Left ventricle myocardium inferior (tissue), 1 donor: ENCODE measurements around the gene MEGF11. TPM values are rescaled to one million over a fixed set of nuclear protein-coding genes. Genes with fewer than 3 reads are reported as not detected.

Source experiments
- DNase-seq: peaks from one replicate; pipeline ENCODE4 v3.0.0-alpha.2; 2020
- H3K27ac ChIP-seq: fragments of 200-600 bp; replicated peaks from 2 replicates; pipeline ENCODE4 v1.8.0; 2021
- H3K27me3 ChIP-seq: fragments of 200-600 bp; 2 replicates; pipeline ENCODE4 v1.8.0; 2021; ENCODE audit warnings: low read depth
- H3K36me3 ChIP-seq: fragments of 200-600 bp; 2 replicates; pipeline ENCODE4 v1.8.0; 2021
- H3K4me1 ChIP-seq: fragments of 200-600 bp; 2 replicates; pipeline ENCODE4 v1.8.0; 2021
- H3K4me3 ChIP-seq: fragments of 200-600 bp; 2 replicates; pipeline ENCODE4 v1.8.0; 2021; ENCODE audit warnings: mild to moderate bottlenecking, moderate library complexity
- H3K9me3 ChIP-seq: fragments of 200-600 bp; replicated peaks from 2 replicates; pipeline ENCODE4 v1.8.0; 2021
- CTCF ChIP-seq: fragments of 200-600 bp; IDR thresholded peaks from 2 replicates; pipeline ENCODE4 v1.8.0; 2021; ENCODE audit warnings: antibody characterized with exemption, mild to moderate bottlenecking, borderline replicate concordance
- intact Hi-C: fragments of 100-400 bp; cut with micrococcal nuclease; formaldehyde crosslinking; loops from one replicate; pipeline ENCODE4 v1.11.0; 2022
- microRNA-seq: library from miRNA; unstranded; fragments of <30 nt; microRNA quantifications from one replicate; pipeline ENCODE4 v1.2.0, GENCODE V29; 2020
- total RNA-seq: library from RNA; stranded (reverse); fragmentation: NEBNext Ultra II Directional; extraction: Animal tissue kit (Norgen Biotek cat#: 25700); gene quantifications from one replicate; pipeline ENCODE4 v1.2.1, GENCODE V29; 2021
- donor health status: DM: no; HTN: yes; CAD: no; lungs with severe emphysema.

Gene MEGF11
- total RNA-seq, 1 donor from 2014 or later: not detected

GRCh38 chr15:65847989-65848388, 405.6 kb downstream of the MEGF11 start:
- Histone ChIP-seq H3K27me3 (no peaks in the 10 kb centered on the region), H3K4me1 (no peaks in the 10 kb centered on the region), H3K36me3 (no peaks in the 10 kb centered on the region), H3K9me3 (no peaks in the 10 kb centered on the region), H3K4me3 (no peak overlapping the region), H3K27ac (no peak overlapping the region)
- no peak for DNase-seq
- intact Hi-C loops: no loop called here
- TF ChIP-seq CTCF: no peak

GRCh38 chr15:65845826-65846519, 407.6 kb downstream of the MEGF11 start:
- Histone ChIP-seq H3K36me3 (no peaks in the 10 kb centered on the region), H3K27ac (no peak overlapping the region), H3K9me3 (no peaks in the 10 kb centered on the region), H3K4me3 (no peak overlapping the region), H3K4me1 (peaks cover 8% of the 10 kb centered on the region), H3K27me3 (no peaks in the 10 kb centered on the region)
- DNase-seq: no peak
- intact Hi-C loops: no loop called here
- TF ChIP-seq CTCF: no peak

Small RNA genes within 50 kb of the gene (microRNA-seq; reads per million reads assigned to microRNA genes)
- not detected for gene MIR4311

Other genes with a start within 250 kb of the MEGF11 start
- gene DIS3L, start 39.8 kb upstream of the MEGF11 start, total RNA-seq: 36.6 TPM
- 2.4 TPM for gene TIPIN, start 102.9 kb upstream of the MEGF11 start, total RNA-seq
- gene MAP2K1, start 133.2 kb upstream of the MEGF11 start, total RNA-seq: 44.9 TPM
- 40.9 TPM for gene SNAPC5, start 244.0 kb upstream of the MEGF11 start, total RNA-seq